HepG2 (cell line): ENCODE measurements around the gene IFIT1B. TPM values are rescaled to one million over a fixed set of nuclear protein-coding genes. Genes with fewer than 3 reads are reported as not detected.

Experiments
- ADNP ChIP-seq: sonication (generic); formaldehyde crosslinking; IDR thresholded peaks from 2 replicates; pipeline ENCODE4 v1.4.0; 2020; ENCODE audit warnings: missing genetic modification reagents
- ATF7-NPFF ChIP-seq: sonication (generic); formaldehyde crosslinking; IDR thresholded peaks from 2 replicates; pipeline ENCODE4 v1.8.1; 2023; ENCODE audit warnings: mild to moderate bottlenecking, low read depth, missing genetic modification reagents, moderate library complexity
- IRX3 ChIP-seq: sonication (generic); formaldehyde crosslinking; IDR thresholded peaks from 2 replicates; pipeline ENCODE4 v1.8.1; 2023; ENCODE audit warnings: mild to moderate bottlenecking, low read depth, missing genetic modification reagents, borderline replicate concordance
- KMT2B ChIP-seq: IDR thresholded peaks from 2 replicates; pipeline ENCODE4 v1.6.1; 2016; ENCODE audit warnings: missing genetic modification reagents, missing compliant biosample characterization
- PHF20 ChIP-seq: sonication (generic); formaldehyde crosslinking; IDR thresholded peaks from 2 replicates; pipeline ENCODE4 v1.5.0; 2020; ENCODE audit warnings: mild to moderate bottlenecking, missing genetic modification reagents
- POLR2A ChIP-seq, 2 experiments: IDR thresholded peaks; 2 replicates each; pipeline ENCODE4 v1.6.1; 2011; ENCODE audit warnings: low read depth in 2 of 2, low read length in 2 of 2, mild to moderate bottlenecking in 1 of 2, moderate library complexity in 1 of 2; ENCODE audit not compliant: insufficient read depth in 1 of 2
- PRDM4 ChIP-seq: sonication (generic); formaldehyde crosslinking; IDR thresholded peaks from 2 replicates; pipeline ENCODE4 v1.9.0; 2021; ENCODE audit warnings: missing genetic modification reagents, borderline replicate concordance
- RERE ChIP-seq: IDR thresholded peaks from 2 replicates; pipeline ENCODE4 v1.6.1; 2016; ENCODE audit warnings: low read depth, missing genetic modification reagents, missing compliant biosample characterization
- YEATS2 ChIP-seq: sonication (generic); formaldehyde crosslinking; IDR thresholded peaks from 2 replicates; pipeline ENCODE4 v1.4.0; 2020; ENCODE audit warnings: missing genetic modification reagents, borderline replicate concordance
- ZBTB4 ChIP-seq: sonication (generic); formaldehyde crosslinking; IDR thresholded peaks from 2 replicates; pipeline ENCODE4 v1.4.0; 2020; ENCODE audit warnings: missing genetic modification reagents, mild to moderate bottlenecking, borderline replicate concordance
- ZBTB46 ChIP-seq: sonication (generic); formaldehyde crosslinking; IDR thresholded peaks from 2 replicates; pipeline ENCODE4 v1.4.0; 2020; ENCODE audit warnings: mild to moderate bottlenecking, missing genetic modification reagents, borderline replicate concordance
- ZFP41 ChIP-seq: sonication (generic); formaldehyde crosslinking; IDR thresholded peaks from 2 replicates; pipeline ENCODE4 v1.4.0; 2020; ENCODE audit warnings: mild to moderate bottlenecking, missing genetic modification reagents, borderline replicate concordance
- ZNF468 ChIP-seq: sonication (generic); formaldehyde crosslinking; IDR thresholded peaks from 2 replicates; pipeline ENCODE4 v1.8.0; 2022; ENCODE audit warnings: mild to moderate bottlenecking, moderate library complexity, missing genetic modification reagents
- polyA plus RNA-seq, 8 experiments: library from polyadenylated mRNA; depleted of rRNA in 3 of 8; stranded (reverse) in 7 of 8; unstranded in 1 of 8; fragments of >200 nt; fragmentation: Illumina TruSeq in 4 of 8; extraction: Trizol in 4 of 8; gene quantifications; 2 replicates each; pipeline versions ENCODE4 v1.2.1 to v1.2.3, GENCODE V29; 2011 to 2016; ENCODE audit warnings: low read depth in 4 of 8, missing spikeins in 1 of 8, mixed read lengths in 1 of 8; ENCODE audit not compliant: insufficient read depth in 1 of 8
- total RNA-seq, 5 experiments: library from RNA; depleted of rRNA; stranded (reverse); fragments of >200 nt; fragmentation: Illumina TruSeq; extraction: Trizol; gene quantifications; 2 replicates each; pipeline ENCODE4 v1.2.3, GENCODE V29; 2016; ENCODE audit warnings: low read depth in 1 of 5

The IFIT1B gene
- total and polyA plus RNA-seq, 2 of the 13 experiments (the other 11 are each of a cell fraction or from before 2014, with no cell fraction given) = not detected

GRCh38 chr10:89373916-89374711, 3.7 kb upstream of the IFIT1B start (continued):
- TF ChIP-seq YEATS2 (CRISPR knock-in tag) (no peak), ATF7-NPFF (CRISPR knock-in tag) (no peak), PRDM4 (CRISPR knock-in tag) (no peak), ZBTB46 (CRISPR knock-in tag) (no peak), KMT2B (CRISPR knock-in tag) (no peak), ADNP (CRISPR knock-in tag) (no peak), POLR2A (IDR thresholded peaks at IDR 0.05; ENCODE audit: insufficient read depth in 1 of 2, low read depth in 2 of 2, low read length in 2 of 2) (no peak), PHF20 (0 out of 2 replicates have a peak, but pooled peaks have one; percentile 28), ZBTB4 (CRISPR knock-in tag) (no peak), ZFP41 (CRISPR knock-in tag) (no peak), RERE (CRISPR knock-in tag) (peak; percentile 76; the same call in 1 of the 2 replicates), IRX3 (CRISPR knock-in tag) (no peak), ZNF468 (CRISPR knock-in tag) (no peak)
